PFSK-1 (cell line): ENCODE data around the gene N4BP2L2.

Experiments
- FOXP2 ChIP-seq: optimal IDR thresholded peaks from 2 replicates; pipeline ENCODE3; 2011; ENCODE audit warnings: borderline replicate concordance, control low read depth, inconsistent platforms; ENCODE audit not compliant: insufficient read depth; ENCODE audit errors: extremely low read length, extremely low read depth
- POLR2AphosphoS5 ChIP-seq: IDR thresholded peaks from 2 replicates; pipeline ENCODE4 v1.6.1; 2012; ENCODE audit warnings: low read depth, mild to moderate bottlenecking, control low read depth, low read length, moderate library complexity
- REST ChIP-seq, 2 experiments: IDR thresholded peaks; 2 replicates each; pipeline versions ENCODE4 v1.6.1 to v1.8.0; 2011 to 2012; ENCODE audit warnings: low read depth in 2 of 2, low read length in 2 of 2, control low read depth in 1 of 2, inconsistent platforms in 1 of 2, mild to moderate bottlenecking in 1 of 2, moderate library complexity in 1 of 2; ENCODE audit not compliant: insufficient read depth in 1 of 2
- SIN3A ChIP-seq: IDR thresholded peaks from 2 replicates; pipeline ENCODE4 v1.6.1; 2012; ENCODE audit warnings: mild to moderate bottlenecking, low read length, moderate library complexity, borderline replicate concordance; ENCODE audit not compliant: insufficient read depth
- TAF1 ChIP-seq: IDR thresholded peaks from 2 replicates; pipeline ENCODE4 v1.6.1; 2012; ENCODE audit warnings: low read length, control low read depth, borderline replicate concordance; ENCODE audit not compliant: insufficient read depth

The N4BP2L2 gene

DNA sequence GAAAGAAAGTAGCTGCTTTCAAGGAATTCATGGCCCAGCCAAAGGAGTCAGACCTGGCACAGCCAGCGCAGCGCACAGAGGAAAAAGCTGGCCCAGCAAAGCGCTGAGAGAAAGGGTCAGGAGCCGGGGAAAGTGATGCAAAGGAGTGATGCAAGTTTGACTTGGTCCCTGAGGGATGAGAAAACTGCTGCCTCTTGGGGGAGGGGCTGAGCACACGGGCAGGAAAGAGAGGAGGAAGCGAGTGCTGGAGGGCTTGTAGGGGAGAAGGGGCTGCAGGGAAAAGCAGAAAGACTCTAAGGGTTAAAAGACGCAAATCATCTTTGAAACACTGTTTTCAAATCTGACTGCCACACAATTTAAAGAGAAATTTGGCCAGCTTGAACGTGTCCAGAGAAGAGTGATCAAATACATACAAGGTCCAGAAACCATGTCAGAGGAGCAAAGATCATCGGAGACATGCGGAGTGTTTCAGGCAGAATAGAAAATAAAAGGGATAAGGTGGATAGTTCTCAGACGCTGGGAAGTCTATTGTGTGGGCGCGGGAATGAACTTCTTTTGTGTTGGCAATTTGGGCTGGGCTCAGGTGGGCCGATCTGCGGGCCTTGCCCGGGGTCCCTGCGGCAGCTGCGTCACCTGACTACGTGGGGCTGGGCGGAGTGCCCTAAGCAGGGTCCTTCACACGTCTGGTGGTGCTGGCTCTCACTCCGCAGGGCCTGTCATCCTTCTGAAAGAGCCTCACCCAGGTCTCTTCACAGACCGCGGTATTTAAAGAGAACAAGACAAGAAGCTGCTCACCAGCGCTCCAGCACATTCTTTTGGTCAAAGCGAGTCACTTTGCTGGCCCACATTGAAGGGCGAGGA lies 128.8 kb downstream of the N4BP2L2 start:
- TF ChIP-seq FOXP2, result no peak

- TF ChIP-seq SIN3A, result no peak
- no peak for TF ChIP-seq FOXP2
- TF ChIP-seq REST (IDR thresholded peaks at IDR 0.05; ENCODE audit: insufficient read depth in 1 of 2, low read depth in 2 of 2, low read length in 2 of 2), result no peak
- TF ChIP-seq POLR2AphosphoS5, result no peak
- TF ChIP-seq TAF1, result no peak
Measured at GRCh38 chr13:32409001-32409313, 129.6 kb downstream of the N4BP2L2 start.

DNA sequence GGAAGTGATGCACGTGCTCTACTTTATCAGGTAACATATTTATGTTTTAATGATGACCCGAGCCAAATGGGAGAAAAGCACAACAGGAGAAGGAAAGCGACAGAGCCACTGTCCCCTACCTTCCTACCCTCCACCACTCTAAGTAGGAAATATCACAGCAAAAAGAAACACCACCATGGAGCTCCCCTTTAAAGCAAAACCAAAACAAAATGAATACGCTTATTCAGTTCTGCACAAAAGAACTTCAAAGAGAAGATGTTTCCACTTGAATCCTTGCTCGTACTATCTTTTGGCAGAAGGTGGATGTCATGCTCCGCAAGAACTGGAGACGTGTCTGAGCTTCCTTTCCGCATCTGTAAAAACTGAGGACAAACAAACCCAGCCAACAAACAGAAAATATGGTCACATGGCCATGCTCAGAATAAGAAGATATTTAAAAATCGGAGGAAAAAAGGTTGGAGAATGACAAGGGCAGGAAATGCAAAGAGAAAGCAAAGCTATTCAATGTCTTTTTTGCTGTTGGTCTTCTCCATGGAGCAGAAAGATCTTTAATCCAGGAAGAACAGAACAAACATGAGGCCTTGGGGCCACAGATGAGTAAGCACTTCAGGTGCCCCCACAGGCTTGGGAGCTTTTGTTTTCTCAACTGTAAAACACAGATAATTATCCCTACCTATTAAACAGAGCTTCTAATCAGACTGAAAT lies 130.1 kb downstream of the N4BP2L2 start:
- no peak for TF ChIP-seq POLR2AphosphoS5
- no peak for TF ChIP-seq SIN3A
- no peak for TF ChIP-seq TAF1
- no peak for TF ChIP-seq REST (IDR thresholded peaks at IDR 0.05; ENCODE audit: insufficient read depth in 1 of 2, low read depth in 2 of 2, low read length in 2 of 2)
- no peak for TF ChIP-seq FOXP2

DNA sequence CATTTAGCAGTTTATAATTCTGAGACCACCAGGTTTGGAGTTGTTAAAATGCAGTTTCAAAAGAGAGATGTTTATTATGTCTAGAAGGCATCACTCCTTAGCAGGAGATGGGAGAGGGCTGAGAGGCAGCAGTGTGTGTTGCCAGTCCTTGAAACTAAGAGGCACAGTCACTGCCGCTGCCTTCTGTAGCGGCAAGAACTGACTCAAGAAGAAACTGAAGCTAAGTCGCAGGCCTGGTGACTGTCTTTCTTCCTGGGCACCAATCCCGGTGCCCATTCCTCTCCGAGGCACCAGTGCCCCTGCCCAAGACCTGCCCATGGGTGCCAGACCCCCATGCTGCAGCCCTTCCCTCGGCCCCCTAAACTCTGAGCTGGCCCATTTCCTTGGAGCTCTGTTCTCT lies 130.7 kb downstream of the N4BP2L2 start:
- TF ChIP-seq FOXP2 (no peak), POLR2AphosphoS5 (no peak), SIN3A (no peak), TAF1 (no peak), REST (IDR thresholded peaks at IDR 0.05; ENCODE audit: insufficient read depth in 1 of 2, low read depth in 2 of 2, low read length in 2 of 2) (no peak)

DNA sequence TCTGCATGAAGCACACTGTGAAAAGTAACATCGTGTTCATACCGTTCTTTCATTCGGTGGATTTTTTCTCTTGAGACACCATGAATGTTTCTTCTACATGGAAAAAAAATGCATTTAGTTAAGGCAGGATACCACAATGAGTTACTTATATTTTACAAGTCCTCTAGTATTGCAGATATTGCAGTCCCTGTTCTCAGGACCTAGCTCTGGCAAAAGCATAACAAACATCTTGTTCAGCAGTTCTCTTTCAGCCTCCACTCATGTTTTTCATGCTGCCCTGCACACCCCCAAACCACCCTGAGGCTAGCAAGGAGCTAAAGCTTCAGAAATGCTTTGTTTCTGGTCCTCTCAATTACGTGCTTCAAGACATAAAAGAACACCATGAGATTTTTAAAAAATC lies 135.5 kb downstream of the N4BP2L2 start:
- TF ChIP-seq FOXP2 (no peak), POLR2AphosphoS5 (no peak), REST (IDR thresholded peaks at IDR 0.05; ENCODE audit: insufficient read depth in 1 of 2, low read depth in 2 of 2, low read length in 2 of 2) (no peak), SIN3A (no peak), TAF1 (no peak)
